Lower leg skin (tissue), 3 donors: ENCODE measurements around the gene F2R.
"Not testable (repeated sequence)": the region's sequence is repeated elsewhere in the genome, so short reads cannot be mapped to it uniquely, and the experiment has no call there.

Source experiments
- POLR2A ChIP-seq, 2 donors: fragments of 450-650 bp; IDR thresholded peaks; one replicate each; pipeline ENCODE4 v1.6.1; 2016 to 2017; ENCODE audit warnings: antibody characterized with exemption in 2 of 2, mild to moderate bottlenecking in 1 of 2, moderate library complexity in 1 of 2
- TF ChIP-seq, protein P1 (sequence below), 3 donors: fragments of 450-650 bp; IDR thresholded peaks; one replicate each; pipeline ENCODE4 v1.5.1; 2016; ENCODE audit warnings: antibody characterized with exemption in 3 of 3, mild to moderate bottlenecking in 3 of 3, moderate library complexity in 2 of 3

DNA sequence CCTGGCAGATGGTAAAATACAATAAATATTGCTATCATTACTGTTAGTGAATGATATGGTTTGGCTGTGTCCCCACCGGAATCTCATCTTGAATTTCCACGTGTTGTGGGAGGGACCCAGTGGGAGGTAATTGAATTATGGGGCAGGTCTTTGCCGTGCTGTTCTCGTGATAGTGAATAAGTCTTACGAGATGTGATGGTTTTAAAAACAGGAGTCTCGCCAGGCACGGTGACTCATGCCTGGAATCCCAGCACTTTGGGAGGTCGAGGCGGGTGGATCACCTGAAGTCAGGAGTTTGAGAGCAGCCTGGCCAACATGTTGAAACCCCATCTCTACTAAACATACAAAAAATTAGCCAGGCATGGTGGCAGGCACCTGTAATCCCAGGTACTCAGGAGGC is 45.2 kb downstream of the F2R start:
- TF ChIP-seq POLR2A (IDR thresholded peaks at IDR 0.05) = not testable (repeated sequence)
- TF ChIP-seq, protein P1, sequence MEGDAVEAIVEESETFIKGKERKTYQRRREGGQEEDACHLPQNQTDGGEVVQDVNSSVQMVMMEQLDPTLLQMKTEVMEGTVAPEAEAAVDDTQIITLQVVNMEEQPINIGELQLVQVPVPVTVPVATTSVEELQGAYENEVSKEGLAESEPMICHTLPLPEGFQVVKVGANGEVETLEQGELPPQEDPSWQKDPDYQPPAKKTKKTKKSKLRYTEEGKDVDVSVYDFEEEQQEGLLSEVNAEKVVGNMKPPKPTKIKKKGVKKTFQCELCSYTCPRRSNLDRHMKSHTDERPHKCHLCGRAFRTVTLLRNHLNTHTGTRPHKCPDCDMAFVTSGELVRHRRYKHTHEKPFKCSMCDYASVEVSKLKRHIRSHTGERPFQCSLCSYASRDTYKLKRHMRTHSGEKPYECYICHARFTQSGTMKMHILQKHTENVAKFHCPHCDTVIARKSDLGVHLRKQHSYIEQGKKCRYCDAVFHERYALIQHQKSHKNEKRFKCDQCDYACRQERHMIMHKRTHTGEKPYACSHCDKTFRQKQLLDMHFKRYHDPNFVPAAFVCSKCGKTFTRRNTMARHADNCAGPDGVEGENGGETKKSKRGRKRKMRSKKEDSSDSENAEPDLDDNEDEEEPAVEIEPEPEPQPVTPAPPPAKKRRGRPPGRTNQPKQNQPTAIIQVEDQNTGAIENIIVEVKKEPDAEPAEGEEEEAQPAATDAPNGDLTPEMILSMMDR (IDR thresholded peaks at IDR 0.05) = not testable (repeated sequence)
